Thoracic aorta (tissue), 2 donors: Measurements from ENCODE around the gene TRMU. TPM values are rescaled to one million over a fixed set of nuclear protein-coding genes. Genes with fewer than 3 reads are reported as not detected.
A peak's percentile ranks its signal among the peaks of the same experiment; 100 is the strongest.

ENCODE experiments used
- ATAC-seq: fragments of 150-250 bp; one replicate; pipeline ENCODE4 v1.8.0; 2017; ENCODE audit warnings: low read depth; ENCODE audit not compliant: insufficient number of reproducible peaks, low FRiP score
- DNase-seq: peaks from one replicate; pipeline ENCODE4 v3.0.0-alpha.2; 2020; ENCODE audit warnings: low spot score
- H3K27ac ChIP-seq, 2 donors: fragments of 200-600 bp; sonication (generic); 1 replicate in 1 of 2; 2 replicates in 1 of 2; pipeline ENCODE4 v1.5.1; 2016; ENCODE audit warnings: mild to moderate bottlenecking in 2 of 2, moderate library complexity in 2 of 2
- H3K27me3 ChIP-seq: fragments of 200-600 bp; sonication (generic); replicated peaks from 2 replicates; pipeline ENCODE4 v1.6.0; 2016; ENCODE audit warnings: mild to moderate bottlenecking; ENCODE audit not compliant: insufficient read depth
- H3K36me3 ChIP-seq: fragments of 200-600 bp; sonication (generic); one replicate; pipeline ENCODE4 v1.5.1; 2016
- H3K4me1 ChIP-seq, 2 donors: fragments of 200-600 bp; sonication (generic); 1 replicate in 1 of 2; 2 replicates in 1 of 2; pipeline versions ENCODE4 v1.5.1 to v1.6.0; 2016; ENCODE audit warnings: low read depth in 2 of 2, mild to moderate bottlenecking in 1 of 2; ENCODE audit not compliant: control insufficient read depth in 1 of 2
- H3K4me3 ChIP-seq: fragments of 200-600 bp; sonication (generic); 2 replicates; pipeline ENCODE4 v1.5.1; 2016; ENCODE audit warnings: mild to moderate bottlenecking
- H3K9me3 ChIP-seq: fragments of 200-600 bp; sonication (generic); 2 replicates; pipeline ENCODE4 v1.5.1; 2016
- total RNA-seq, 2 donors: library from RNA; depleted of rRNA; stranded (reverse); fragments of >200 nt; gene quantifications; one replicate each; pipeline versions ENCODE4 v1.1.0 to v1.2.3, GENCODE V29; 2016
- TF ChIP-seq, protein P1 (sequence below): fragments of 200-600 bp; sonication (generic); IDR thresholded peaks from one replicate; pipeline ENCODE4 v1.5.1; 2019; ENCODE audit warnings: antibody characterized with exemption

TRMU gene
- total RNA-seq, 2 donors from 2014 or later, result 30.2 to 45.4 TPM

DNA sequence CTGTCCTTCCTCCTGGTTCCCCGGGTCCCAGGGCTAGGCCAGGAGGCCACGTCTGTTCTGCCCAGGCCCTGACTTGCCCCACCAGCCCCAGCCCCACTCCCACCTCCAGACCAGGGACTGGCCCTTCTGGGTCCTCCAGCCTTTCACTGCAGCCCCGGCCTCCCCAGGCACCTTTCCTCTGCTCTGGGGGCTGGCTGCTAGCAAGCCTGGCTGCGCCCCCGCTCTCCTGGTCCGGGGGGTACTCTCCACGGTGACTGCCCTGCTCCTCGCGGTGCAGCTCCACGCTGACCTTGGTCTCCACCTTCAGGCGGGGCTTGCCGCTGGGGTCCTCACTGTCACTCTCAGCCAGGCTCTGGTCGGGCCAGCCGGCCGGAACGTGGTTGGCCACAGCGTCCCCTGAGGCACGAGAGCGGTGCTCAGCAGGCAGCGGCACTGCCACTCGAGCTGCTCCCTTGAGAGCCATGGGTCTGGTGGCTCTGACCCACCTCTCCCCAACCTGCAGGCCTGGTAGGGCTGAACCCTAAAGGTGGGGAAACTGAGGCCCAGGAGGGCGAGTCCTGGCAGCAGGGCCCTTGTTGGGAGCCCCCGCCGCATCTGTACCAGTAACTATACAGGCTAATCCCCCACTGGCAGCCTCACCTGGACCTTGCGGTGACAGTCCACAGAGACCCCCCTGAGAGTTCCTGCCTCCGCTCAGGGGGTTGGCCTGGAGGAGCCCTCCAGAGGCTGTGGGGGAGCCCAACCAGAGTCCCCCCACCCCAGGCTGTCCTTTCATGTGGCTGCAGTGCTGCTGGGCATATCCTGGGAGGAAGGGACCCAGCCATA, 29.0 kb downstream of the TRMU start:
- H3K4me1 ChIP-seq, result no peaks in the 10 kb centered on the region
- no peak for ATAC-seq

DNA sequence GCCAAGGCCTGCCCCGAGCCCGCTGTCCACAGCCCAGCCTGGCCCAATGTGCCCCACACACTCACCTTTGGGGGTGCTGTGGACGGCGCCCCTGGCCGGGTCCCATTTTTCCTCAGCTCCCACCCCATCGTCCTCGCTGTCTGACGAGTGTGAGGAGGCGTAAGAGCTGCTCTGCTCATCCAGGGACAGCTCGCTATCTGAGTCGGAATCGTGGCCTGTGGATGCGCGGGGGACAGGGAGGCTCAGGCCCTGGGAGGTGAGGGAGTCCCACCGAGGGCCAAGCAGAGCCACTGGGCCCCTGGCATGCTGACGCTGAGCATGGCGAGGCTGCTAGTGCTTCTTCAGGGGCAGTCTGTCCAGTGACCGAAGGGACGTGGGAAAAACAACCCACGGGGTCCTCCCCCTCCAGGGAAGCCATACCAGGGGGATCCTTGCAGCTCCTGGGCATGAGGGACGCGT, 29.7 kb downstream of the TRMU start:
- H3K36me3 ChIP-seq, result no peaks in the 10 kb centered on the region
- no peak overlapping the region for H3K27ac ChIP-seq
- TF ChIP-seq, protein P1, sequence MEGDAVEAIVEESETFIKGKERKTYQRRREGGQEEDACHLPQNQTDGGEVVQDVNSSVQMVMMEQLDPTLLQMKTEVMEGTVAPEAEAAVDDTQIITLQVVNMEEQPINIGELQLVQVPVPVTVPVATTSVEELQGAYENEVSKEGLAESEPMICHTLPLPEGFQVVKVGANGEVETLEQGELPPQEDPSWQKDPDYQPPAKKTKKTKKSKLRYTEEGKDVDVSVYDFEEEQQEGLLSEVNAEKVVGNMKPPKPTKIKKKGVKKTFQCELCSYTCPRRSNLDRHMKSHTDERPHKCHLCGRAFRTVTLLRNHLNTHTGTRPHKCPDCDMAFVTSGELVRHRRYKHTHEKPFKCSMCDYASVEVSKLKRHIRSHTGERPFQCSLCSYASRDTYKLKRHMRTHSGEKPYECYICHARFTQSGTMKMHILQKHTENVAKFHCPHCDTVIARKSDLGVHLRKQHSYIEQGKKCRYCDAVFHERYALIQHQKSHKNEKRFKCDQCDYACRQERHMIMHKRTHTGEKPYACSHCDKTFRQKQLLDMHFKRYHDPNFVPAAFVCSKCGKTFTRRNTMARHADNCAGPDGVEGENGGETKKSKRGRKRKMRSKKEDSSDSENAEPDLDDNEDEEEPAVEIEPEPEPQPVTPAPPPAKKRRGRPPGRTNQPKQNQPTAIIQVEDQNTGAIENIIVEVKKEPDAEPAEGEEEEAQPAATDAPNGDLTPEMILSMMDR, result no peak
- H3K9me3 ChIP-seq, result no peaks in the 10 kb centered on the region
- no peaks in the 10 kb centered on the region for H3K27me3 ChIP-seq
- no peaks in the 10 kb centered on the region for H3K4me1 ChIP-seq
- H3K4me3 ChIP-seq, result no peak overlapping the region
- ATAC-seq (no peak), DNase-seq (no peak)

More for the DNA sequence above, 29.0 kb downstream of the TRMU start:
- TF ChIP-seq, protein P1, result no peak
- Histone ChIP-seq H3K36me3 (no peaks in the 10 kb centered on the region), H3K4me3 (no peak overlapping the region), H3K27me3 (no peaks in the 10 kb centered on the region), H3K9me3 (no peaks in the 10 kb centered on the region), H3K27ac (no peak overlapping the region)
- no peak for DNase-seq

DNA sequence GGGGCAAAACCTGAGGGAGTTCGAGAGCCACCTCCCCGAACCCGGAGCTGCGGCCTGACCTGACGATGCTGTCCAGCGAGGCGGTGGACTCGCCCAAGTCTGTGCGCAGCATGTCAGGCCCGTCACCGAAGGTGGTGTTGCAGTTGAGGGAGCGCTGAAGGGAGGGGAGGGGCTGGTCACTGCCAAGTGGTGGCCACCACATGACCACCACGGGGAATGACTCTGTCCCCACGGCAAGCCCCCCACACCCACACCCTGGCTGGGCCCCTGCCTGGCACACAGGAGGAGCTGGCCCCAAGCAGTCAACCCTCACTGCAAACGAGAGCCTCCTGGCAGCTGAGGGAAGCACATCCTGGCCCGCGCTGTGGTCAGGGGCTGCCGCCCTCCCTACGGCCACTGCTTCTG, 30.8 kb downstream of the TRMU start:
- TF ChIP-seq, protein P1, result no peak
- H3K9me3 ChIP-seq, result no peaks in the 10 kb centered on the region
- H3K27me3 ChIP-seq, result no peaks in the 10 kb centered on the region
- H3K4me1 ChIP-seq, result no peaks in the 10 kb centered on the region
- H3K4me3 ChIP-seq, result no peak overlapping the region
- no peak for ATAC-seq
- H3K36me3 ChIP-seq, result no peaks in the 10 kb centered on the region
- DNase-seq, result no peak
- H3K27ac ChIP-seq, result no peak overlapping the region

DNA sequence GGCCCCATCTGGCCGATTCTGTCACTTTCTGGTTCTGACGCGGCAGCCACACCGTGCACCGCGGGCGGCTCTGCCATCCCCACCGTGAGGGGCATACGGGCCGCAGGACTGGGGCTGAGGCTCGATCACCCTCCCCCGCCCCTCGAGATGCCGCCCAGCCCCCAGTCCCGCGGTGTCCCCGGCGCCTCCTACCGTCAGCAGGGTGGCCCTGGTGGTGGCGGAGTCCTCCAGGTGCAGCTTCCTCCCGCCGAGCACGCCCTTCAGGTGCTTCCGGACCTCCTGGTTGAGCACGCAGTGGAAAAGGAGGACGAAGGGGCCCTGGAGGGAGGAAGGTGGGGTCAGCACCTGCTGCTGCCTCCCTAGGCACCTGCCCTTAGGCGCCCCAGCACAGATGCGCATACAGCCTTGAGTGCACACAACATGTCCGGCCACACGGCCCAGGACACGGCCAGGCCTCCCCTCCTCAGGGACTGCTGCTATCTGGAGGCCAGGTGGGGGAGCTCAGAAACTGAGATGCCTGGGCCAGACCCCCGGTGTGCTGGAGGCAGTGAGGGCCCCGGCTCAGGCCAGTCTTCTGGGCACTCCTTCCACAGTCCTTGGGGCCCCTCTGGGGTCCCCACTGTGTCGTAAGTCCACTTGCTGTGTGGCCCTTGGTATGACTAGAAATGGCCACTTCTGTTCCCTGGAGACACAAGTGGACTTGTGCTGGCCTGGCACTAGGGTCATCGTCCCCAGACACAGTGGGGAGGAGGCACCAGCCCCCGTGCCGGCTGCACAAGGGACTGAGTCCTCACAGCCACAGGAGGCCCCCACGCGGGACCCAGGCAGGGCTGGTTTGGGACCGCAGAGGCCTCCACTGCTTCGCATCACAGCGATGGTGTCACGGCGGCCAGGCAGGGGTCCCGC, 31.5 kb downstream of the TRMU start:
- Histone ChIP-seq H3K27me3 (no peaks in the 10 kb centered on the region), H3K4me1 (no peaks in the 10 kb centered on the region), H3K36me3 (no peaks in the 10 kb centered on the region), H3K4me3 (no peak overlapping the region), H3K27ac (no peak overlapping the region), H3K9me3 (no peaks in the 10 kb centered on the region)
- DNase-seq (no peak), ATAC-seq (no peak)
- TF ChIP-seq, protein P1, result no peak

DNA sequence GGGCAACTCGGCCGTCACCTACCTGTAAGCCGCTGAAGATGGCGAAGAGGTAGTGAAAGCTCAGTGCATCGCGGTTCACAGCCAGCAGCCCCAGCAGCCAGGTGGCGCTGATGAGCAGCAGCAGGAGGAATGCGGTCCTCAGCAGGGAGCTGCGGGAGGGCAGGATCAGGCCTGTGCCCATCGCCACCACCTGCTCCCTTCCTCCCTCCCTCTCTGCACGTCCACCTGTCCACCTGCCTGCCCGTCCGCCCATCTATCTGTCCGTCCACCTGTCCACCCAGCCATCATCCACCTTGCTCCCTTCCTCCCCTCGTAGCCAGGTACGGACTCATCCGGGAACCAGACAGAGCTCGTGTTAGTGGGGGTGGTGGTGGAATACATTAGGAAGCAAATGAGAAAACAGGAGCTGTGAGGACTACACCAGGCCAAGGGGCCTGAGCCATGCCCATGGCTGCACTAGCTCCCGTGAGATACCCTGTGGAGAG, 32.2 kb downstream of the TRMU start:
- Histone ChIP-seq H3K27ac (no peak overlapping the region), H3K4me1 (no peaks in the 10 kb centered on the region), H3K9me3 (no peaks in the 10 kb centered on the region), H3K36me3 (no peaks in the 10 kb centered on the region), H3K4me3 (no peak overlapping the region), H3K27me3 (no peaks in the 10 kb centered on the region)
- TF ChIP-seq, protein P1, result peak; percentile 51
- DNase-seq (no peak), ATAC-seq (no peak)
